HepG2 (cell line): ENCODE data around the gene FBN3. TPM values are rescaled to one million over a fixed set of nuclear protein-coding genes. Genes with fewer than 3 reads are reported as not detected.

Source experiments
- ATAC-seq: fragments of 200-7000 bp; cut with Tn5 transposase; 3 replicates; pipeline ENCODE4 v1.9.1; 2020; ENCODE audit warnings: mild to moderate bottlenecking, moderate library complexity
- BruUV-seq: library from RNA; stranded (reverse); fragments of 400-500 nt; replicated peaks from 2 replicates; lab custom pipeline; 2021; lab: Mats Ljungman, UMichigan
- CTCF ChIA-PET: fragments of 300-600 bp; formaldehyde crosslinking; extraction: SDS; loops from one replicate; lab custom pipeline; 2021; ENCODE audit warnings: low total read pairs, inconsistent platforms, low intra/inter-chr PET ratio; lab: Yijun Ruan, JAX
- POLR2A ChIA-PET: fragments of 350-600 bp; sonication (Branson Sonifier 250); formaldehyde crosslinking; loops from one replicate; lab custom pipeline; 2020; ENCODE audit warnings: antibody characterized with exemption, inconsistent platforms; lab: Yijun Ruan, JAX
- DNase-seq: peaks from one replicate; pipeline ENCODE4 v3.0.0-alpha.2; 2015; ENCODE audit warnings: low spot score
- FAIRE-seq: peaks from 3 replicates; lab custom pipeline; 2011; peaks lifted over from hg19 to GRCh38; lab: Jason Lieb, UNC
- H2AFZ ChIP-seq: one replicate; pipeline ENCODE4 v1.6.1; 2011; ENCODE audit warnings: low read length, inconsistent platforms
- H3K27ac ChIP-seq: fragments of 300-600 bp; 3 replicates; pipeline ENCODE4 v1.8.0; 2011; ENCODE audit warnings: mixed run types, mild to moderate bottlenecking, mixed read lengths, low read length, inconsistent platforms; ENCODE audit not compliant: insufficient read depth; ENCODE audit errors: extremely low read length
- H3K27me3 ChIP-seq, 2 experiments: fragments of 200-600 bp in 1 of 2; 2 replicates in 1 of 2; 3 replicates in 1 of 2; pipeline versions ENCODE4 v1.6.0 to v1.8.0; 2011; ENCODE audit warnings: low read length in 2 of 2, mild to moderate bottlenecking in 2 of 2, moderate library complexity in 2 of 2, inconsistent platforms in 1 of 2; ENCODE audit not compliant: insufficient read depth in 2 of 2, control insufficient read depth in 1 of 2
- H3K36me3 ChIP-seq, 2 experiments: fragments of 200-600 bp in 1 of 2; replicated peaks in 1 of 2; 2 replicates in 1 of 2; 3 replicates in 1 of 2; pipeline versions ENCODE4 v1.5.1 to v1.8.0; 2011; ENCODE audit warnings: low read length in 2 of 2, inconsistent platforms in 1 of 2; ENCODE audit not compliant: insufficient read depth in 2 of 2, control insufficient read depth in 1 of 2
- H3K4me1 ChIP-seq: 2 replicates; pipeline ENCODE4 v1.5.1; 2012; ENCODE audit warnings: low read length, inconsistent platforms; ENCODE audit not compliant: insufficient read depth
- H3K4me2 ChIP-seq: 2 replicates; pipeline ENCODE4 v1.6.0; 2011; ENCODE audit warnings: low read depth, low read length, inconsistent platforms
- H3K4me3 ChIP-seq, 3 experiments: fragments of 200-600 bp in 1 of 3; sonication (generic), shearing (Covaris generic) in 1 of 3; replicated peaks in 1 of 3; 2 replicates each; pipeline ENCODE4 v1.5.1; 2011 to 2016; ENCODE audit warnings: low read length in 3 of 3, inconsistent platforms in 2 of 3, low read depth in 2 of 3, mild to moderate bottlenecking in 2 of 3, control low read depth in 1 of 3, mixed read lengths in 1 of 3; ENCODE audit not compliant: insufficient read depth in 1 of 3
- H3K79me2 ChIP-seq: one replicate; pipeline ENCODE4 v1.6.1; 2011; ENCODE audit warnings: low read length, inconsistent platforms; ENCODE audit not compliant: insufficient read depth
- H3K9ac ChIP-seq: 2 replicates; pipeline ENCODE4 v1.6.0; 2011; ENCODE audit warnings: mild to moderate bottlenecking, low read depth, low read length, inconsistent platforms; ENCODE audit not compliant: insufficient read depth
- H3K9me3 ChIP-seq: 2 replicates; pipeline ENCODE4 v1.5.1; 2012; ENCODE audit warnings: mild to moderate bottlenecking, low read length
- H4K20me1 ChIP-seq: 2 replicates; pipeline ENCODE4 v1.6.0; 2011; ENCODE audit warnings: inconsistent platforms, mild to moderate bottlenecking, low read length, moderate library complexity; ENCODE audit not compliant: insufficient read depth
- CENPBD1 ChIP-seq: sonication (generic); formaldehyde crosslinking; IDR thresholded peaks from 2 replicates; pipeline ENCODE4 v1.8.0; 2022; ENCODE audit warnings: missing genetic modification reagents, low read depth, mild to moderate bottlenecking, borderline replicate concordance
- KAT7 ChIP-seq: IDR thresholded peaks from 2 replicates; pipeline ENCODE4 v1.6.1; 2018; ENCODE audit warnings: borderline replicate concordance, missing compliant biosample characterization
- RAD51 ChIP-seq: fragments of 450-650 bp; IDR thresholded peaks from 2 replicates; pipeline ENCODE4 v1.6.1; 2016; ENCODE audit warnings: borderline replicate concordance
- SOX6 ChIP-seq, 2 experiments: fragments of 450-650 bp in 1 of 2; sonication (generic) in 1 of 2; formaldehyde crosslinking in 1 of 2; IDR thresholded peaks; 2 replicates each; pipeline versions ENCODE4 v1.4.0 to v1.6.1; 2017 to 2020; ENCODE audit warnings: antibody characterized with exemption in 1 of 2, mild to moderate bottlenecking in 1 of 2, missing genetic modification reagents in 1 of 2
- SP2 ChIP-seq: sonication (generic); formaldehyde crosslinking; IDR thresholded peaks from 2 replicates; pipeline ENCODE4 v1.5.1; 2020; ENCODE audit warnings: mild to moderate bottlenecking, missing genetic modification reagents
- U2AF1 ChIP-seq: fragments of 200-400 bp; formaldehyde crosslinking; optimal IDR thresholded peaks from 2 replicates; pipeline ENCODE3; 2017; ENCODE audit warnings: mild to moderate bottlenecking, low read depth, low read length
- ZKSCAN8 ChIP-seq: IDR thresholded peaks from 2 replicates; pipeline ENCODE4 v1.6.1; 2016; ENCODE audit warnings: borderline replicate concordance, missing genetic modification reagents, missing compliant biosample characterization
- ZNF24 ChIP-seq: fragments of 450-650 bp; IDR thresholded peaks from 2 replicates; pipeline ENCODE4 v1.6.1; 2017; ENCODE audit warnings: antibody characterized with exemption, mild to moderate bottlenecking
- ZNF737 ChIP-seq: sonication (generic); formaldehyde crosslinking; IDR thresholded peaks from 2 replicates; pipeline ENCODE4 v1.5.0; 2020; ENCODE audit warnings: missing genetic modification reagents, mild to moderate bottlenecking, borderline replicate concordance
- ZSCAN29 ChIP-seq: sonication (generic); formaldehyde crosslinking; conservative IDR thresholded peaks from 2 replicates; pipeline ENCODE4 v1.4.0; 2020; ENCODE audit warnings: mild to moderate bottlenecking, missing genetic modification reagents
- WGBS: methylation state at CpG from one replicate; pipeline ENCODE4 v1.1.6; 2017; ENCODE audit warnings: low lambda C conversion rate; 5-methylcytosine and 5-hydroxymethylcytosine counted together
- in situ Hi-C: cut with HindIII; loops from 2 replicates; pipeline ENCODE4 v1.10.0; 2017; ENCODE audit warnings: low pct_unique_long_range_greater_than_20kb; ENCODE audit not compliant: extremely low pct_ligation_motif_present
- intact Hi-C: fragments of 100-400 bp; cut with micrococcal nuclease; formaldehyde crosslinking; loops from one replicate; pipeline ENCODE4 v1.10.0; 2022; ENCODE audit not compliant: unreplicated experiment
- polyA plus RNA-seq, 8 experiments: library from polyadenylated mRNA; depleted of rRNA in 3 of 8; stranded (reverse) in 7 of 8; unstranded in 1 of 8; fragments of >200 nt; fragmentation: Illumina TruSeq in 4 of 8; extraction: Trizol in 4 of 8; gene quantifications; 2 replicates each; pipeline versions ENCODE4 v1.2.1 to v1.2.3, GENCODE V29; 2011 to 2016; ENCODE audit warnings: low read depth in 4 of 8, missing spikeins in 1 of 8, mixed read lengths in 1 of 8; ENCODE audit not compliant: insufficient read depth in 1 of 8
- total RNA-seq, 5 experiments: library from RNA; depleted of rRNA; stranded (reverse); fragments of >200 nt; fragmentation: Illumina TruSeq; extraction: Trizol; gene quantifications; 2 replicates each; pipeline ENCODE4 v1.2.3, GENCODE V29; 2016; ENCODE audit warnings: low read depth in 1 of 5
- TF ChIP-seq, protein P1 (sequence below): sonication (generic); formaldehyde crosslinking; IDR thresholded peaks from 2 replicates; pipeline ENCODE4 v1.8.0; 2022; ENCODE audit warnings: missing genetic modification reagents, mild to moderate bottlenecking, moderate library complexity, borderline replicate concordance
- TF ChIP-seq, protein P2 (sequence below): sonication (generic); formaldehyde crosslinking; IDR thresholded peaks from 2 replicates; pipeline ENCODE4 v1.5.1; 2020; ENCODE audit warnings: mild to moderate bottlenecking, missing genetic modification reagents, moderate library complexity
- TF ChIP-seq, protein P3 (sequence below): sonication (generic); formaldehyde crosslinking; IDR thresholded peaks from 2 replicates; pipeline ENCODE4 v1.8.1; 2022; ENCODE audit warnings: low read depth, mild to moderate bottlenecking, missing genetic modification reagents

Gene FBN3
- total and polyA plus RNA-seq, 2 of the 13 experiments (the other 11 are each of a cell fraction or from before 2014, with no cell fraction given) = 0.20 to 1.3 TPM

DNA sequence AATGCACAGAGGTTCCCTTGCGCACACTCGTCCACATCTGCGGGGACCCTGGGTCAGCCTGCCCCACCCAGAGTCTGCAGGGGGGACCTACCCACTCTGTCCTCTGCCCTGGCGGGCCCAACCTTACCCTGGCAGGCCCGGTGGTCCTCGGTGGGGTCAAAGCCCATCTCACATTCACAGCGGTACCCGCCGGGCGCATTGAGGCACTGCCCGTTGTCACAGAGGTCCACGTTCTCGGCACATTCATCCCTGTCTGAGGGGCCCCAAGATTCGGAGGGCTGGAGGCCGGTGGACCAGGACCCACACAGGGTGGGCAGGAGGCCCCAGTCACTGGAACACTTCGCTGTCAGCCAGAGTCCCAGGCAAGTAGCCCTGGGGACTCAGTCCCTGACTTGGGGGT is 38.5 kb downstream of the FBN3 start:
- no peak overlapping the region for H2AFZ ChIP-seq
- H3K79me2 ChIP-seq = no peaks in the 10 kb centered on the region
- intact Hi-C loops (no loop called here), in situ Hi-C loops (no loop called here)
- no peaks in the 10 kb centered on the region; a peak in 1 of 5 replicates for H3K27me3 ChIP-seq
- no peak overlapping the region for H3K9ac ChIP-seq
- no peak for DNase-seq
- H3K4me2 ChIP-seq = no peak overlapping the region
- no peak for TF ChIP-seq U2AF1
- no peak for TF ChIP-seq SP2 (CRISPR knock-in tag)
- TF ChIP-seq RAD51 = no peak
- no peak for TF ChIP-seq KAT7
- no peak for TF ChIP-seq ZKSCAN8 (CRISPR knock-in tag)
- TF ChIP-seq, protein P1, sequence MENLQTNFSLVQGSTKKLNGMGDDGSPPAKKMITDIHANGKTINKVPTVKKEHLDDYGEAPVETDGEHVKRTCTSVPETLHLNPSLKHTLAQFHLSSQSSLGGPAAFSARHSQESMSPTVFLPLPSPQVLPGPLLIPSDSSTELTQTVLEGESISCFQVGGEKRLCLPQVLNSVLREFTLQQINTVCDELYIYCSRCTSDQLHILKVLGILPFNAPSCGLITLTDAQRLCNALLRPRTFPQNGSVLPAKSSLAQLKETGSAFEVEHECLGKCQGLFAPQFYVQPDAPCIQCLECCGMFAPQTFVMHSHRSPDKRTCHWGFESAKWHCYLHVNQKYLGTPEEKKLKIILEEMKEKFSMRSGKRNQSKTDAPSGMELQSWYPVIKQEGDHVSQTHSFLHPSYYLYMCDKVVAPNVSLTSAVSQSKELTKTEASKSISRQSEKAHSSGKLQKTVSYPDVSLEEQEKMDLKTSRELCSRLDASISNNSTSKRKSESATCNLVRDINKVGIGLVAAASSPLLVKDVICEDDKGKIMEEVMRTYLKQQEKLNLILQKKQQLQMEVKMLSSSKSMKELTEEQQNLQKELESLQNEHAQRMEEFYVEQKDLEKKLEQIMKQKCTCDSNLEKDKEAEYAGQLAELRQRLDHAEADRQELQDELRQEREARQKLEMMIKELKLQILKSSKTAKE (CRISPR knock-in tag) = no peak
- no peak for TF ChIP-seq ZNF737 (CRISPR knock-in tag)
- TF ChIP-seq, protein P2, sequence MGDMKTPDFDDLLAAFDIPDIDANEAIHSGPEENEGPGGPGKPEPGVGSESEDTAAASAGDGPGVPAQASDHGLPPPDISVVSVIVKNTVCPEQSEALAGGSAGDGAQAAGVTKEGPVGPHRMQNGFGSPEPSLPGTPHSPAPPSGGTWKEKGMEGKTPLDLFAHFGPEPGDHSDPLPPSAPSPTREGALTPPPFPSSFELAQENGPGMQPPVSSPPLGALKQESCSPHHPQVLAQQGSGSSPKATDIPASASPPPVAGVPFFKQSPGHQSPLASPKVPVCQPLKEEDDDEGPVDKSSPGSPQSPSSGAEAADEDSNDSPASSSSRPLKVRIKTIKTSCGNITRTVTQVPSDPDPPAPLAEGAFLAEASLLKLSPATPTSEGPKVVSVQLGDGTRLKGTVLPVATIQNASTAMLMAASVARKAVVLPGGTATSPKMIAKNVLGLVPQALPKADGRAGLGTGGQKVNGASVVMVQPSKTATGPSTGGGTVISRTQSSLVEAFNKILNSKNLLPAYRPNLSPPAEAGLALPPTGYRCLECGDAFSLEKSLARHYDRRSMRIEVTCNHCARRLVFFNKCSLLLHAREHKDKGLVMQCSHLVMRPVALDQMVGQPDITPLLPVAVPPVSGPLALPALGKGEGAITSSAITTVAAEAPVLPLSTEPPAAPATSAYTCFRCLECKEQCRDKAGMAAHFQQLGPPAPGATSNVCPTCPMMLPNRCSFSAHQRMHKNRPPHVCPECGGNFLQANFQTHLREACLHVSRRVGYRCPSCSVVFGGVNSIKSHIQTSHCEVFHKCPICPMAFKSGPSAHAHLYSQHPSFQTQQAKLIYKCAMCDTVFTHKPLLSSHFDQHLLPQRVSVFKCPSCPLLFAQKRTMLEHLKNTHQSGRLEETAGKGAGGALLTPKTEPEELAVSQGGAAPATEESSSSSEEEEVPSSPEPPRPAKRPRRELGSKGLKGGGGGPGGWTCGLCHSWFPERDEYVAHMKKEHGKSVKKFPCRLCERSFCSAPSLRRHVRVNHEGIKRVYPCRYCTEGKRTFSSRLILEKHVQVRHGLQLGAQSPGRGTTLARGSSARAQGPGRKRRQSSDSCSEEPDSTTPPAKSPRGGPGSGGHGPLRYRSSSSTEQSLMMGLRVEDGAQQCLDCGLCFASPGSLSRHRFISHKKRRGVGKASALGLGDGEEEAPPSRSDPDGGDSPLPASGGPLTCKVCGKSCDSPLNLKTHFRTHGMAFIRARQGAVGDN = no peak
- no peak for TF ChIP-seq ZNF24
- TF ChIP-seq ZSCAN29 (CRISPR knock-in tag) = no peak
- TF ChIP-seq, protein P3, sequence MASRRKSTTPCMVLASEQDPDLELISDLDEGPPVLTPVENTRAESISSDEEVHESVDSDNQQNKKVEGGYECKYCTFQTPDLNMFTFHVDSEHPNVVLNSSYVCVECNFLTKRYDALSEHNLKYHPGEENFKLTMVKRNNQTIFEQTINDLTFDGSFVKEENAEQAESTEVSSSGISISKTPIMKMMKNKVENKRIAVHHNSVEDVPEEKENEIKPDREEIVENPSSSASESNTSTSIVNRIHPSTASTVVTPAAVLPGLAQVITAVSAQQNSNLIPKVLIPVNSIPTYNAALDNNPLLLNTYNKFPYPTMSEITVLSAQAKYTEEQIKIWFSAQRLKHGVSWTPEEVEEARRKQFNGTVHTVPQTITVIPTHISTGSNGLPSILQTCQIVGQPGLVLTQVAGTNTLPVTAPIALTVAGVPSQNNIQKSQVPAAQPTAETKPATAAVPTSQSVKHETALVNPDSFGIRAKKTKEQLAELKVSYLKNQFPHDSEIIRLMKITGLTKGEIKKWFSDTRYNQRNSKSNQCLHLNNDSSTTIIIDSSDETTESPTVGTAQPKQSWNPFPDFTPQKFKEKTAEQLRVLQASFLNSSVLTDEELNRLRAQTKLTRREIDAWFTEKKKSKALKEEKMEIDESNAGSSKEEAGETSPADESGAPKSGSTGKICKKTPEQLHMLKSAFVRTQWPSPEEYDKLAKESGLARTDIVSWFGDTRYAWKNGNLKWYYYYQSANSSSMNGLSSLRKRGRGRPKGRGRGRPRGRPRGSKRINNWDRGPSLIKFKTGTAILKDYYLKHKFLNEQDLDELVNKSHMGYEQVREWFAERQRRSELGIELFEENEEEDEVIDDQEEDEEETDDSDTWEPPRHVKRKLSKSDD (CRISPR knock-in tag) = no peak
- TF ChIP-seq SOX6 (IDR thresholded peaks at IDR 0.05) = no peak
- no peak for TF ChIP-seq SOX6 (CRISPR knock-in tag; IDR thresholded peaks at IDR 0.05)
- TF ChIP-seq CENPBD1 (CRISPR knock-in tag) = no peak
- ChIA-PET CTCF (no interaction called here), POLR2A (no interaction called here)
- no peak; the same call in 1 of the 3 replicates for ATAC-seq
- H3K4me3 ChIP-seq = no peak overlapping the region
- FAIRE-seq = no peak
- no peaks in the 10 kb centered on the region for H3K36me3 ChIP-seq
- H3K27ac ChIP-seq = no peak overlapping the region
- peaks cover 26% of the 10 kb centered on the region; the same call in 1 of the 2 replicates for H3K4me1 ChIP-seq
- no peaks in the 10 kb centered on the region for H4K20me1 ChIP-seq
- 75% methylated on average over 11 of the region's 16 CpGs for WGBS
- no TSS peak for BruUV-seq
- no peaks in the 10 kb centered on the region for H3K9me3 ChIP-seq
